SK-N-SH treated with all-trans-retinoic acid at 6 μM for 48 hours (cell line): ENCODE results near the gene ARAP1.

Experiments
- ATAC-seq: fragments of 200-7000 bp; cut with Tn5 transposase; 3 replicates; pipeline ENCODE4 v1.9.1; 2020; ENCODE audit warnings: mild to moderate bottlenecking, moderate library complexity
- BACH2 ChIP-seq: fragments of 250-450 bp; sonication (Bioruptor Pico); IDR thresholded peaks from 2 replicates; pipeline ENCODE4 v1.9.0; 2021; ENCODE audit warnings: mild to moderate bottlenecking, borderline replicate concordance
- CREB5 ChIP-seq: fragments of 250-450 bp; sonication (Bioruptor Pico); IDR thresholded peaks from 2 replicates; pipeline ENCODE4 v1.5.1; 2020; ENCODE audit warnings: low read depth, mild to moderate bottlenecking, moderate library complexity
- CSDC2 ChIP-seq: fragments of 250-450 bp; sonication (Bioruptor Pico); IDR thresholded peaks from 2 replicates; pipeline ENCODE4 v1.5.0; 2020; ENCODE audit warnings: mild to moderate bottlenecking, moderate library complexity
- CSRNP3 ChIP-seq: fragments of 250-450 bp; sonication (Bioruptor Pico); IDR thresholded peaks from 2 replicates; pipeline ENCODE4 v1.5.1; 2021; ENCODE audit warnings: mild to moderate bottlenecking, moderate library complexity
- ESRRG ChIP-seq: fragments of 250-450 bp; sonication (Bioruptor Pico); IDR thresholded peaks from 2 replicates; pipeline ENCODE4 v1.6.1; 2021; ENCODE audit warnings: mild to moderate bottlenecking
- GLIS3 ChIP-seq: fragments of 250-450 bp; sonication (Bioruptor Pico); IDR thresholded peaks from 2 replicates; pipeline ENCODE4 v1.5.0; 2020; ENCODE audit warnings: mild to moderate bottlenecking, moderate library complexity
- OSR1 ChIP-seq: fragments of 250-450 bp; sonication (Bioruptor Pico); IDR thresholded peaks from 2 replicates; pipeline ENCODE4 v1.8.0; 2022; ENCODE audit warnings: moderate library complexity, mild to moderate bottlenecking, inconsistent platforms
- POU6F1 ChIP-seq: fragments of 250-450 bp; sonication (Bioruptor Pico); IDR thresholded peaks from 2 replicates; pipeline ENCODE4 v1.8.0; 2021; ENCODE audit warnings: low read depth, mild to moderate bottlenecking, moderate library complexity, borderline replicate concordance
- PPARA ChIP-seq: fragments of 250-450 bp; sonication (Bioruptor Pico); IDR thresholded peaks from 2 replicates; pipeline ENCODE4 v1.5.0; 2020; ENCODE audit warnings: mild to moderate bottlenecking, borderline replicate concordance
- RARB ChIP-seq: fragments of 250-450 bp; sonication (Bioruptor Pico); IDR thresholded peaks from 2 replicates; pipeline ENCODE4 v1.8.0; 2021; ENCODE audit warnings: mild to moderate bottlenecking, moderate library complexity
- SNAI2 ChIP-seq: fragments of 250-450 bp; sonication (Bioruptor Pico); IDR thresholded peaks from 2 replicates; pipeline ENCODE4 v1.5.0; 2020; ENCODE audit warnings: mild to moderate bottlenecking, moderate library complexity
- TCF4 ChIP-seq: fragments of 250-450 bp; sonication (Bioruptor Pico); IDR thresholded peaks from 2 replicates; pipeline ENCODE4 v1.8.0; 2021; ENCODE audit warnings: mild to moderate bottlenecking, moderate library complexity, borderline replicate concordance
- TOX ChIP-seq: fragments of 250-450 bp; sonication (Bioruptor Pico); IDR thresholded peaks from 2 replicates; pipeline ENCODE4 v1.8.0; 2021; ENCODE audit warnings: mild to moderate bottlenecking, moderate library complexity, borderline replicate concordance
- TSHZ2 ChIP-seq: fragments of 250-450 bp; sonication (Bioruptor Pico); IDR thresholded peaks from 2 replicates; pipeline ENCODE4 v1.5.0; 2020; ENCODE audit warnings: mild to moderate bottlenecking, moderate library complexity
- ZC3H10 ChIP-seq: fragments of 250-450 bp; sonication (Bioruptor Pico); IDR thresholded peaks from 2 replicates; pipeline ENCODE4 v1.5.1; 2021; ENCODE audit warnings: mild to moderate bottlenecking, moderate library complexity
- ZFP3 ChIP-seq: fragments of 250-450 bp; sonication (Bioruptor Pico); IDR thresholded peaks from 2 replicates; pipeline ENCODE4 v1.5.0; 2020; ENCODE audit warnings: mild to moderate bottlenecking, moderate library complexity
- ZFP30 ChIP-seq: fragments of 450-650 bp; formaldehyde crosslinking; IDR thresholded peaks from 2 replicates; pipeline ENCODE4 v1.5.0; 2022; ENCODE audit warnings: mild to moderate bottlenecking, moderate library complexity
- ZNF565 ChIP-seq: fragments of 450-650 bp; formaldehyde crosslinking; conservative IDR thresholded peaks from 2 replicates; pipeline ENCODE4 v1.5.0; 2020; ENCODE audit warnings: low read depth, mild to moderate bottlenecking, moderate library complexity
- ZNF70 ChIP-seq: fragments of 450-650 bp; formaldehyde crosslinking; IDR thresholded peaks from 2 replicates; pipeline ENCODE4 v1.5.0; 2020; ENCODE audit warnings: mild to moderate bottlenecking, moderate library complexity
- ZNF8 ChIP-seq: fragments of 450-650 bp; formaldehyde crosslinking; IDR thresholded peaks from 2 replicates; pipeline ENCODE4 v1.5.0; 2020; ENCODE audit warnings: mild to moderate bottlenecking, moderate library complexity

ARAP1 gene

GRCh38 chr11:72649215-72649976 is 102.8 kb downstream of the ARAP1 start:
- TF ChIP-seq CREB5 (CRISPR knock-in tag): no peak
- ATAC-seq: no peak

GRCh38 chr11:72648384-72649136 is 103.6 kb downstream of the ARAP1 start:
- TF ChIP-seq BACH2 (CRISPR knock-in tag) (no peak), TSHZ2 (CRISPR knock-in tag) (no peak), ZNF8 (CRISPR knock-in tag) (no peak), ZNF565 (CRISPR knock-in tag) (no peak), ZNF70 (CRISPR knock-in tag) (no peak), CSRNP3 (no peak), TCF4 (CRISPR knock-in tag) (no peak), TOX (no peak), ESRRG (CRISPR knock-in tag) (no peak), ZFP3 (CRISPR knock-in tag) (no peak), ZC3H10 (no peak), POU6F1 (CRISPR knock-in tag) (no peak), ZFP30 (CRISPR knock-in tag) (no peak), RARB (CRISPR knock-in tag) (no peak), CSDC2 (CRISPR knock-in tag) (no peak)
- ATAC-seq: no peak

- no peak for ATAC-seq
- TF ChIP-seq TCF4 (CRISPR knock-in tag) (no peak), ESRRG (CRISPR knock-in tag) (no peak), ZNF565 (CRISPR knock-in tag) (no peak), OSR1 (CRISPR knock-in tag) (no peak), ZNF8 (CRISPR knock-in tag) (no peak), PPARA (CRISPR knock-in tag) (no peak), SNAI2 (CRISPR knock-in tag) (no peak), GLIS3 (CRISPR knock-in tag) (no peak), RARB (CRISPR knock-in tag) (no peak), POU6F1 (CRISPR knock-in tag) (no peak), BACH2 (CRISPR knock-in tag) (no peak), TSHZ2 (CRISPR knock-in tag) (no peak), ZC3H10 (no peak)
Observed at GRCh38 chr11:72647882-72648281, 104.3 kb downstream of the ARAP1 start.
